K562 (cell line): ENCODE data around the gene LAMB2. TPM values are rescaled to one million over a fixed set of nuclear protein-coding genes. Genes with fewer than 3 reads are reported as not detected.

Experiments
- CBFA2T2 ChIP-seq: fragments of 450-650 bp; conservative IDR thresholded peaks from 2 replicates; pipeline ENCODE4 v1.6.1; 2017; ENCODE audit warnings: mild to moderate bottlenecking
- DPF2 ChIP-seq: fragments of 450-650 bp; IDR thresholded peaks from 2 replicates; pipeline ENCODE4 v1.6.1; 2016
- HDAC6 ChIP-seq: IDR thresholded peaks from 2 replicates; pipeline ENCODE4 v1.6.1; 2012; ENCODE audit warnings: low read depth, mild to moderate bottlenecking, control low read depth, inconsistent platforms, low read length, moderate library complexity
- HMGN3 ChIP-seq: IDR thresholded peaks from 2 replicates; pipeline ENCODE4 v1.6.1; 2011; ENCODE audit warnings: borderline replicate concordance, low read depth, mild to moderate bottlenecking, mixed read lengths, low read length; ENCODE audit not compliant: insufficient read length; ENCODE audit errors: extremely low read depth
- JUN ChIP-seq, 2 experiments: sonication (generic) in 1 of 2; formaldehyde crosslinking in 1 of 2; IDR thresholded peaks; 2 replicates each; pipeline versions ENCODE4 v1.6.1 to v1.8.0; 2012 to 2022; ENCODE audit warnings: borderline replicate concordance in 2 of 2, mild to moderate bottlenecking in 2 of 2, improper control_type of control experiment in 1 of 2, low read depth in 1 of 2, low read length in 1 of 2, missing genetic modification reagents in 1 of 2
- POLR3G ChIP-seq: IDR thresholded peaks from 2 replicates; pipeline ENCODE4 v1.6.1; 2011; ENCODE audit not compliant: insufficient read length, insufficient replicate concordance; ENCODE audit errors: extremely low read depth
- RAD21 ChIP-seq, 2 experiments: fragments of 250-450 bp in 1 of 2; fragments of 450-650 bp in 1 of 2; sonication (Bioruptor Pico) in 1 of 2; formaldehyde crosslinking in 1 of 2; IDR thresholded peaks in 1 of 2; conservative IDR thresholded peaks in 1 of 2; 2 replicates each; pipeline versions ENCODE4 v1.4.0 to v1.8.0; 2020 to 2022; ENCODE audit warnings: mild to moderate bottlenecking in 2 of 2, moderate library complexity in 1 of 2
- SIX5 ChIP-seq, 2 experiments: IDR thresholded peaks; 2 replicates each; pipeline ENCODE4 v1.6.1; 2011; ENCODE audit warnings: low read length in 2 of 2, borderline replicate concordance in 1 of 2, low read depth in 1 of 2, mild to moderate bottlenecking in 1 of 2, moderate library complexity in 1 of 2; ENCODE audit not compliant: insufficient read depth in 1 of 2
- ZBTB7A ChIP-seq: IDR thresholded peaks from 2 replicates; pipeline ENCODE4 v1.6.1; 2011; ENCODE audit warnings: low read depth, mild to moderate bottlenecking, low read length, moderate library complexity, borderline replicate concordance; ENCODE audit not compliant: control insufficient read depth
- ZC3H4 ChIP-seq: sonication (generic); formaldehyde crosslinking; IDR thresholded peaks from 2 replicates; pipeline ENCODE4 v1.9.0; 2021; ENCODE audit warnings: missing genetic modification reagents, borderline replicate concordance
- ZKSCAN8 ChIP-seq: fragments of 200-800 bp; sonication (Bioruptor generic); IDR thresholded peaks from 2 replicates; pipeline ENCODE4 v1.6.1; 2016; ENCODE audit warnings: missing genetic modification characterization, missing compliant biosample characterization
- polyA plus RNA-seq, 8 experiments: library from polyadenylated mRNA; depleted of rRNA in 4 of 8; stranded (reverse) in 5 of 8; unstranded in 3 of 8; fragments of >200 nt; fragmentation: Nextera tagmentation in 2 of 8; fragmentation: Illumina TruSeq in 1 of 8; extraction: Ambion mirVana in 2 of 8; extraction: Trizol in 1 of 8; gene quantifications; 2 replicates each; pipeline versions ENCODE4 v1.2.1 to v1.2.3, GENCODE V29; 2011 to 2014; ENCODE audit warnings: inconsistent platforms in 1 of 8, missing spikeins in 1 of 8
- total RNA-seq, 7 experiments: library from RNA; depleted of rRNA in 6 of 7; stranded (reverse); fragments of >200 nt in 6 of 7; fragmentation: Illumina TruSeq in 2 of 7; extraction: Trizol in 2 of 7; gene quantifications; 2 replicates each; pipeline versions ENCODE4 v1.2.1 to v1.2.3, GENCODE V29; 2011 to 2021; ENCODE audit warnings: low replicate concordance in 1 of 7
- TF ChIP-seq, protein P1 (sequence below): fragments of 250-450 bp; sonication (Bioruptor Pico); IDR thresholded peaks from 2 replicates; pipeline ENCODE4 v1.5.0; 2021
- TF ChIP-seq, protein P2 (sequence below): fragments of 450-650 bp; IDR thresholded peaks from 2 replicates; pipeline ENCODE4 v1.6.1; 2018; ENCODE audit warnings: mild to moderate bottlenecking, low read depth; ENCODE audit not compliant: partially characterized antibody
- TF ChIP-seq, protein P3 (sequence below): fragments of 250-450 bp; sonication (Bioruptor Pico); IDR thresholded peaks from 2 replicates; pipeline ENCODE4 v1.9.0; 2021; ENCODE audit warnings: mild to moderate bottlenecking
- TF ChIP-seq, protein P4 (sequence below), 3 experiments: fragments of 200-800 bp in 1 of 3; sonication (Bioruptor generic) in 1 of 3; sonication (generic) in 1 of 3; formaldehyde crosslinking in 1 of 3; IDR thresholded peaks; 2 replicates each; pipeline versions ENCODE4 v1.6.1 to v1.8.0; 2016 to 2022; ENCODE audit warnings: mild to moderate bottlenecking in 2 of 3, missing compliant biosample characterization in 2 of 3, missing genetic modification characterization in 2 of 3, missing genetic modification reagents in 1 of 3
- TF ChIP-seq, protein P5 (sequence below): sonication (generic); formaldehyde crosslinking; IDR thresholded peaks from 2 replicates; pipeline ENCODE4 v1.8.0; 2022; ENCODE audit warnings: mild to moderate bottlenecking, missing genetic modification reagents
- TF ChIP-seq, protein P6 (sequence below): fragments of 250-450 bp; sonication (Bioruptor Pico); IDR thresholded peaks from 2 replicates; pipeline ENCODE4 v1.4.0; 2020; ENCODE audit warnings: mild to moderate bottlenecking, moderate library complexity

LAMB2 gene
- total and polyA plus RNA-seq, 9 of the 15 experiments (the other 6 are each of a cell fraction or from before 2014, with no cell fraction given) = 1.4 to 26.0 (median 16.2) TPM

DNA sequence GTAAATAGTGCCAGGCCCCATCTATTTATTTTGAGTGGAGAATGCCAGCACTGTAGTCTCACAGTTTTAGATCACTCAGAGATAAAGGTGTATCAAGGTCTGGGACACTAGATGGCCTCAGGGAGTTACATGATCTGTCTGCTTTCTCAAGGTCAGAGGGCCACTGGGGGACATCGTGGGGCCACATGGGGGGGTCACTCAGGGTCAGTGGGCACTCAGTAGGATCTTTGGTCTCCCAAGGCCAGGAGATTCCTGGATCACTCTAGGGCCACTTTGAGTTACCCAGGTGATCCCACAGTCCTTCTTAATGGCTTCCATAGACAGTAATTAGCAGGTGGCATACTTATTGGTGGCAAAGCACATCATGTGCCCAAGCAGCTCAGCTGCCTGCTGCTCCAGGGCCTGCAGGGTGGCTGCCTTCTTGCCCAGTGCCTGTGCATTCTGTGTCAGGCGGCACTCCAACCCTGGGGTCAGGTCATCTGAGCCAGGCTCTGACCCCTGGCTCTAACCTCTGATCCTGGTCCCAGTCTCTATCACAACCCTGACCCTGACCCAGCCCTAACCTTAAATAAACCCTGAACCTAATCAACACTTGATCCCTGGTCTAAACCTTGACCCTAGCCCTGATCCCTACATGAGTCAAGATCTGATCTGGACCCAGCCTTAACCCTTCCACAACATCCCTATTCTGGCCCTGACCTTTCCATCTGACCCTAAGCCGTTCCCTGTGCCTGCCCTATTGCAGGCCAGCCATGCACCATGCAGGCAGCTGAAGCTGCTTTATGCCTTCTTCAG lies 1.8 kb upstream of the LAMB2 start (continued):
- TF ChIP-seq SIX5 (IDR thresholded peaks at IDR 0.05; ENCODE audit: borderline replicate concordance in 1 of 2, insufficient read depth in 1 of 2, low read depth in 1 of 2, low read length in 2 of 2) (no peak), CBFA2T2 (no peak), DPF2 (no peak), HMGN3 (no peak), POLR3G (no peak), HDAC6 (no peak), ZC3H4 (CRISPR knock-in tag) (no peak), RAD21 (CRISPR knock-in tag; conservative IDR thresholded peaks at IDR 0.05 in 1 of 2, IDR thresholded peaks at IDR 0.05 in 1 of 2) (peak in 1 of 2 experiments; percentile 33; a peak in 3 of 4 replicates), ZBTB7A (peak; percentile 34; the same call in 1 of the 2 replicates), ZKSCAN8 (CRISPR knock-in tag) (no peak), JUN (IDR thresholded peaks at IDR 0.05; ENCODE audit: borderline replicate concordance, low read depth, low read length) (no peak), JUN (CRISPR knock-in tag; IDR thresholded peaks at IDR 0.05; ENCODE audit: borderline replicate concordance) (no peak)
- TF ChIP-seq, protein P1, sequence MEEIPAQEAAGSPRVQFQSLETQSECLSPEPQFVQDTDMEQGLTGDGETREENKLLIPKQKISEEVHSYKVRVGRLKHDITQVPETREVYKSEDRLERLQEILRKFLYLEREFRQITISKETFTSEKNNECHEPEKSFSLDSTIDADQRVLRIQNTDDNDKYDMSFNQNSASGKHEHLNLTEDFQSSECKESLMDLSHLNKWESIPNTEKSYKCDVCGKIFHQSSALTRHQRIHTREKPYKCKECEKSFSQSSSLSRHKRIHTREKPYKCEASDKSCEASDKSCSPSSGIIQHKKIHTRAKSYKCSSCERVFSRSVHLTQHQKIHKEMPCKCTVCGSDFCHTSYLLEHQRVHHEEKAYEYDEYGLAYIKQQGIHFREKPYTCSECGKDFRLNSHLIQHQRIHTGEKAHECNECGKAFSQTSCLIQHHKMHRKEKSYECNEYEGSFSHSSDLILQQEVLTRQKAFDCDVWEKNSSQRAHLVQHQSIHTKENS (CRISPR knock-in tag) = no peak
- TF ChIP-seq, protein P2, sequence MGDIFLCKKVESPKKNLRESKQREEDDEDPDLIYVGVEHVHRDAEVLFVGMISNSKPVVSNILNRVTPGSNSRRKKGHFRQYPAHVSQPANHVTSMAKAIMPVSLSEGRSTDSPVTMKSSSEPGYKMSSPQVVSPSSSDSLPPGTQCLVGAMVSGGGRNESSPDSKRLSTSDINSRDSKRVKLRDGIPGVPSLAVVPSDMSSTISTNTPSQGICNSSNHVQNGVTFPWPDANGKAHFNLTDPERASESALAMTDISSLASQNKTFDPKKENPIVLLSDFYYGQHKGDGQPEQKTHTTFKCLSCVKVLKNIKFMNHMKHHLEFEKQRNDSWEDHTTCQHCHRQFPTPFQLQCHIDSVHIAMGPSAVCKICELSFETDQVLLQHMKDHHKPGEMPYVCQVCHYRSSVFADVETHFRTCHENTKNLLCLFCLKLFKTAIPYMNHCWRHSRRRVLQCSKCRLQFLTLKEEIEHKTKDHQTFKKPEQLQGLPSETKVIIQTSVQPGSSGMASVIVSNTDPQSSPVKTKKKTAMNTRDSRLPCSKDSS = no peak
- TF ChIP-seq, protein P3, sequence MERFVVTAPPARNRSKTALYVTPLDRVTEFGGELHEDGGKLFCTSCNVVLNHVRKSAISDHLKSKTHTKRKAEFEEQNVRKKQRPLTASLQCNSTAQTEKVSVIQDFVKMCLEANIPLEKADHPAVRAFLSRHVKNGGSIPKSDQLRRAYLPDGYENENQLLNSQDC (CRISPR knock-in tag) = no peak
- TF ChIP-seq, protein P4, sequence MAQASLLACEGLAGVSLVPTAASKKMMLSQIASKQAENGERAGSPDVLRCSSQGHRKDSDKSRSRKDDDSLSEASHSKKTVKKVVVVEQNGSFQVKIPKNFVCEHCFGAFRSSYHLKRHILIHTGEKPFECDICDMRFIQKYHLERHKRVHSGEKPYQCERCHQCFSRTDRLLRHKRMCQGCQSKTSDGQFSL (CRISPR knock-in tag; IDR thresholded peaks at IDR 0.05) = no peak
- TF ChIP-seq, protein P4 (tag; IDR thresholded peaks at IDR 0.05) = no peak
- TF ChIP-seq, protein P5, sequence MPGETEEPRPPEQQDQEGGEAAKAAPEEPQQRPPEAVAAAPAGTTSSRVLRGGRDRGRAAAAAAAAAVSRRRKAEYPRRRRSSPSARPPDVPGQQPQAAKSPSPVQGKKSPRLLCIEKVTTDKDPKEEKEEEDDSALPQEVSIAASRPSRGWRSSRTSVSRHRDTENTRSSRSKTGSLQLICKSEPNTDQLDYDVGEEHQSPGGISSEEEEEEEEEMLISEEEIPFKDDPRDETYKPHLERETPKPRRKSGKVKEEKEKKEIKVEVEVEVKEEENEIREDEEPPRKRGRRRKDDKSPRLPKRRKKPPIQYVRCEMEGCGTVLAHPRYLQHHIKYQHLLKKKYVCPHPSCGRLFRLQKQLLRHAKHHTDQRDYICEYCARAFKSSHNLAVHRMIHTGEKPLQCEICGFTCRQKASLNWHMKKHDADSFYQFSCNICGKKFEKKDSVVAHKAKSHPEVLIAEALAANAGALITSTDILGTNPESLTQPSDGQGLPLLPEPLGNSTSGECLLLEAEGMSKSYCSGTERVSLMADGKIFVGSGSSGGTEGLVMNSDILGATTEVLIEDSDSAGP (CRISPR knock-in tag) = no peak
- TF ChIP-seq, protein P6, sequence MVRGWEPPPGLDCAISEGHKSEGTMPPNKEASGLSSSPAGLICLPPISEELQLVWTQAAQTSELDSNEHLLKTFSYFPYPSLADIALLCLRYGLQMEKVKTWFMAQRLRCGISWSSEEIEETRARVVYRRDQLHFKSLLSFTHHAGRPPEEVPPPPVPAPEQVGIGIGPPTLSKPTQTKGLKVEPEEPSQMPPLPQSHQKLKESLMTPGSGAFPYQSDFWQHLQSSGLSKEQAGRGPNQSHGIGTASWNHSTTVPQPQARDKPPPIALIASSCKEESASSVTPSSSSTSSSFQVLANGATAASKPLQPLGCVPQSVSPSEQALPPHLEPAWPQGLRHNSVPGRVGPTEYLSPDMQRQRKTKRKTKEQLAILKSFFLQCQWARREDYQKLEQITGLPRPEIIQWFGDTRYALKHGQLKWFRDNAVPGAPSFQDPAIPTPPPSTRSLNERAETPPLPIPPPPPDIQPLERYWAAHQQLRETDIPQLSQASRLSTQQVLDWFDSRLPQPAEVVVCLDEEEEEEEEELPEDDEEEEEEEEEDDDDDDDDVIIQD (CRISPR knock-in tag) = no peak
